Choroid plexus epithelial cell (primary cell): ENCODE measurements around the gene SLC15A1.

ENCODE experiments used
- DNase-seq: peaks from one replicate; pipeline ENCODE4 v3.0.0-alpha.2; 2010; ENCODE audit warnings: low read depth
- H3K4me3 ChIP-seq: 2 replicates; pipeline ENCODE4 v1.5.1; 2011; ENCODE audit warnings: low read depth, mild to moderate bottlenecking, control low read depth, low read length, moderate library complexity
- CTCF ChIP-seq: conservative IDR thresholded peaks from 2 replicates; pipeline ENCODE4 v1.5.1; 2011; ENCODE audit warnings: low read depth, mild to moderate bottlenecking, control low read depth, inconsistent platforms, low read length, moderate library complexity

Gene SLC15A1

GRCh38 chr13:98775844-98776598 lies 23.5 kb upstream of the SLC15A1 start:
- TF ChIP-seq CTCF = no peak
- DNase-seq = peak; percentile 84
- no peak overlapping the region for H3K4me3 ChIP-seq

- no peak overlapping the region for H3K4me3 ChIP-seq
- TF ChIP-seq CTCF = no peak
- DNase-seq = no peak
Observed at GRCh38 chr13:98775386-98775785, 22.9 kb upstream of the SLC15A1 start.

GRCh38 chr13:98774776-98775175 lies 22.3 kb upstream of the SLC15A1 start:
- DNase-seq = no peak
- TF ChIP-seq CTCF = no peak
- H3K4me3 ChIP-seq = no peak overlapping the region

GRCh38 chr13:98773921-98774320 lies 21.4 kb upstream of the SLC15A1 start:
- no peak for DNase-seq
- H3K4me3 ChIP-seq = no peak overlapping the region
- TF ChIP-seq CTCF = no peak

- no peak for DNase-seq
- no peak for TF ChIP-seq CTCF
- H3K4me3 ChIP-seq = no peak overlapping the region
Observed at GRCh38 chr13:98772794-98773452, 20.5 kb upstream of the SLC15A1 start.

GRCh38 chr13:98771838-98772611 lies 19.6 kb upstream of the SLC15A1 start:
- no peak for TF ChIP-seq CTCF
- no peak overlapping the region for H3K4me3 ChIP-seq
- DNase-seq = no peak
